ENCODE data around the gene DDAH2.

GRCh38 chr6:31708224-31708623, 20.9 kb downstream of the DDAH2 start:
- TF ChIP-seq POLR2A (IDR thresholded peaks at IDR 0.05; ENCODE audit: low read depth) (no peak), CTCF (IDR thresholded peaks at IDR 0.05) (no peak), EP300 (IDR thresholded peaks at IDR 0.05) (no peak)
